Erythroblast (primary cell): ENCODE results near the gene DHX16.

Experiments
- DNase-seq, 2 experiments: peaks; one replicate each; lab custom pipeline; 2025; lab: John Stamatoyannopoulos, UW
- GATA1 ChIP-seq: IDR thresholded peaks from 2 replicates; pipeline ENCODE4 v1.6.1; 2011; ENCODE audit warnings: low read depth, mild to moderate bottlenecking, control low read depth, low read length, moderate library complexity
- POLR2A ChIP-seq: IDR thresholded peaks from 2 replicates; pipeline ENCODE4 v1.6.1; 2011; ENCODE audit warnings: mild to moderate bottlenecking, low read length

Gene DHX16

DNA sequence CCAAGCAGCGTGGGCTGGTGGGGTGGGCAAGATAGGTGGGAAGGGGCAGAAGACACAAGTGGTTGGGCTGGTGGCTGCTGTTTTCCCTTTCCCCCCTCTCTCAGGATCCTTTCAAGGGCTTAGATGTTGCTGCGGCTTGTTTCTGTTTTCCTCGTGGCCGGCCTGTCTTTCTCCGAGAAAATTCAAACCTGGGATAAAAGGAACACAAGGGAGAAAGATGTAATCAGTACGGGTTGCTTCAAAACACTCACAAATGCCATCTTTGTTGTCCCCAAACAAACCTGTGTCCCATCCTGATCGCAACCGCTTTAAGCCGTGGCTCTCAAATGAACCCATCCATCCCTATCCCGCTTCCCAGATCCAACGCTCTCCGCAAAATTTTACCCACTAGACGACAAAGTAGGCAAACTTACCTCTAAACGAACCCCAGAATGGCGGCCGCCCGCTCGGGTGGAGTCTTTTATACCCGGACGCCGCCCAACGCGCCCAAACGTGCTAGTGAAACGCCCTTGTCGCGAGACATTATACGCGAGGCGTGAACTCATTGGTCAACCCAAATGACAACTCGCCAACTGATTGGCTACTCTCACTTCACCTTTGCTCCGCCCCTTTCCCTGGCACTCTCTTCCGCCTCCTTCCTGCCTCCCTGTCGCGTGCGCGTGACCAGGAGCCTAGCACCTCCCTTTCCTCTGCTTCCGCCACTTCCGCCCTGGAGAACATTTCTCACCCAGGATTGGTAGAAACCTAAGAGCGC, 55.8 kb downstream of the DHX16 start, which contains the start of gene PPP1R10:
Gene PPP1R10 (minus strand): TSS at position 433 of the 754 bp plus-strand sequence. CDS start 7,299 bp downstream, outside the sequence.
- no peak for TF ChIP-seq GATA1
- peak; percentile 100 for TF ChIP-seq POLR2A
- DNase-seq = peak; percentile 100

DNA sequence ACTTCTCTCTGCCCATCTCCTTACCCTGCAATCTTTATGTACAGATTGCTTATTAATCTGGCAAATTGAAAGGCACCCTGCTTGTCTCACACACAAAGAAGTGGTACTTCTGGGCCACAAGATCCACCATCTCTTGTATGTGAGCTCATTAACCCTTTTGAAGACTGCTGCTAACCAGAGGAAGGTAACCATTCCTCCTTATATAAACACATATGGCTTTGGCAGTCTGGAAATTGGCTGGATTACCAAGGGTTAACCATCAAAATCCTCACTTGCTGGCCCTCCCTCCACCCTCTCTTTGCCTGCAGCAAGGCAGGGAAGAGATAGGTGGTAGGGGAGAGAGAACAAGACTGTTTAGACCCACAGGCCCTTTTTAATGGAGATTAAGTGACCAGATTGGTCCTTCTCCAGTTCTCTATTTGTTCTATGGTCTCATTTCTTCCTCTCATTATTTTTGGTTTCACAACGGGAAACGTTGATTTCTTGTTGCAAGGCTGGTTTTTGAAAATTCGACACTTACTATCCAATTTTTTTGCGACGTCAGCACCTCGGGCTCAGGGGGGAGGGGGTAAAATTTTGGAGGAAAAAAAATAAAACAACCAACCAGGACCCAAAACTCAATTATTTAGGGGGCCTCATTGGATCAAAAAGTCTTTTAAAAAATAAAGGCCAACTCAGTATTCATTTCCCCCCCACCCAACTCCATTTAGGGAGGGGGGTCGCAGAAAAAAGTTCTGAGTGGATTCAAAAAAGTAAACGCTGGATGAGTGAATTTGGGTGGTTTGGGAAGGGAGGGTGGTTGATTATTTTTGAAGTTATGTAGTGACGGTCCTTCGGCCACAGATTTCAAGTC, 56.6 kb downstream of the DHX16 start:
- no peak for TF ChIP-seq GATA1
- peak; percentile 85 for TF ChIP-seq POLR2A

DNA sequence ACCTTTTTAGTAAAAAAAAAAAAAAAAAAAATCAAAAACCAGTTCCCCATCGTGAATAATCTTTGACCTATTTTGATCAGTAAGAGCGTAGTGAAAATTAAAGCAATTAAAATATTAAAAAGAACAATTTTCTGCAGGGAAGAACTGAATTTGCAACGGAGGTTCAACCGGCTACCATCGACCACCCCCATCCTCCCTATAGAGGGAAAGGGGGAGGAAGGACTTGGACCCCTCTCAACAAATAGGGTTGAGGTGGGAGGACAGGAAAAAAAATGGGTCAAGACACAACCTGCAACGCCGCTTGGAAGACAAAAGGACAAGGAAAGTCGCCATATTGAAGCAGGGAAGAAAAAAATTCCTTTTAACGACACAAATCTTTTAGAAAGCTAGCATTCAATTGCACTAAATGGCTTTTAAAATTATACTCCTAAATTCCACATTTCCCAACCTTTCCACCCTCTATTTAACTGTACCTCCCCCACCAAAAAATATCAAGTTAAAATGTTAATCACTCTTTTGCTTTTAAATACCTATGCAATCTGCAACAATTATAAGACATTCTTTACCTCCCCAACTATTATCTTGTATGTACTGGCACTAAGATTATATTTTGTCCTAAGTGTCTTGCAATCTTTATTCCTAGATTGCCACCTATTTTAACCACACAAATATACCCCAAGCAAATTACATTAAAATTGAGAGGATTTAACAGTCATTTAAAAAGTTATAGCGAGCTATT, 57.4 kb downstream of the DHX16 start:
- DNase-seq = peak; percentile 83 to 88
- TF ChIP-seq GATA1 (no peak), POLR2A (no peak)

More for the DNA sequence above, 56.6 kb downstream of the DHX16 start:
- peak; percentile 85 to 86 for DNase-seq

DNA sequence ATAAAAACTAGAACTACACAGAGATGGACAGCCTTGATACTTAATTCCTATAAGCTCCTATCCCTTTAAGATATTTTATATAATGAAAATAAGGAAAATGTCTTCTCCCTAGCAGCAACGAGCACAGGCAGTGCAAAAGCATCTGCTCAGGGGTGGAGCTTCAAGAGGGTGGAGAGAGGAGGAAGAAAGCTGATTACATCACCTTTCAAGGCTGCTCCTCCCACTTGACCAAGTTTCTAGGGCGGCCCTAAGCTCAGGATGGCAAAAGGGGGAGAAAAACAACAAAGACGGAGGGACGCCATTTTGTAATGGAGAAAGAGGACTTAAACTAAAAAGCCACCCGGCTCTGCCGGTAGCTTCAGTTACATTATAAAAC, 58.0 kb downstream of the DHX16 start:
- TF ChIP-seq POLR2A (peak; percentile 69), GATA1 (no peak)
- peak; percentile 97 to 99 for DNase-seq

DNA sequence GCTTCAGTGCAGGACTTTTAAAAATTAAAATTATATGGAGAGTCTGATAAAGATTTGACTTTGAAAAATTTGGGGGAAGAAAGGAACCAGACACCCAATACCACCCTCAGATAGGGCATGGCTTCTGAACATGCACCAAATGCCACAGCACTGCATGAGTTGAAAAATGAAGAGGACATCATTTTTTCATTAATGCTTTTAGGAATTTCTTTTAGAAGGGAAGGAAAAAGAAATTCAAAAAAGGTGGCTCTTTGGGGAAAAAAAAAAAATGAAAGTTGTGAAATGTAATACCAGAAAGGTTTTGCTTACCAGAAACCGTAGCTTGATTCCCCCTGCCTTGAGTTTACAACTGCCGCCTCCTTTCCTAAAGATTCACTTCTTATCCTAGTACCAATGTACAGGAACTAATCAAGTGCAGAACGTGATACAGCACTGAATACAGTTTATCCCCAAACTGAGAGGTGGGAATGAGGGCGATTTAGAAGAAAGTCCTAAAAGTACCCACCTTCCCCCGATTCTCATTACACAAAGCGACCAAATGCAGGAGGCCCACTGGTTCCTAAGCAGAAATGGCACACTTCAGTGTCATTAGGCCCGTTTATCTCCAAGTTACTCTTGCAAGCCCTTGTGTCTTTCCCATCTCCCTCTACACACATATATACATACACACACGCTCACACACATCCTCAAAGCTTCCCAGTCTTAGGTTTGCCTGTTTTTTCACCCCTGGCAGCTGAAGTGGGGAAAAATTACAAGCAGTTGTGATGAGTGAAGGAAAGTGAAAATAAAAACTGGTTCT, 58.6 kb downstream of the DHX16 start:
- DNase-seq = peak; percentile 52 to 65
- TF ChIP-seq GATA1 (no peak), POLR2A (no peak)

DNA sequence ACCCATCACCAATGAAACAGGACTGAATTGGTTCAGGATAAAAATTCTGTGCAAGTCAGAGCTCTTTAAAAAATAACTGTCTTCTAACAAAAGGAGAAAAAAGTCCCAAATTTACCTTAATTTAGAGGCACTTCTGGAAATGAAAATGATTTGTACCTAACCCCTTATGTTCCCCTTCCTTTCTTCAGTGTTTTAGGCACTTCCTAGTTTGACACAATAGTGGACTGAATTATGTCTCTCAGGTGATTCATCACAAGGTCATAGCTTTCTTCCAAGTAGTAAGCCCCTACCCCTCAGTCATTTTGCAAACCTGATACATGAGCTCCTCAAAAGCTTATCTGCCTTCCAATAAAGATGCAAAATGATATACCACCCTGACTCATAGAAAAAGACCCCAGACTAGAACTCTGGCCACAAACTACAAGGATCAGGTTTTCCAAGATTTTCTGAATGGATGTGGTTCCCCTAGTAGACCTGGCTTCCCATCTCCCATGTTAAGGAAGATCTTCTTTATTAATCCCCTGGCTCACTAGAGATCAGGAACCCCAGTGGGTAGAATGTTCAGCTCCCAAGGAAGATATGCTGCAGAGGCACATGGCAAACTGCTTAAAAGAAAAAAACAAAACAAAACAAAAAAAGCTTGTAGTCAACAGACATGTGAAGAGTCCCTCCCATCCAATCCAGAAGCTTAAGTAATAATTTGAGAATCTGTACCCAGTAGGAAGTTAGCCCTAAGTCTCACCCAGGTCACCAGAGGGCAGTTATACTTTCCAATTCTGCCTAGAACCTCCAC, 59.4 kb downstream of the DHX16 start:
- peak; percentile 6 for TF ChIP-seq POLR2A
- no peak for TF ChIP-seq GATA1
- DNase-seq = no peak

DNA sequence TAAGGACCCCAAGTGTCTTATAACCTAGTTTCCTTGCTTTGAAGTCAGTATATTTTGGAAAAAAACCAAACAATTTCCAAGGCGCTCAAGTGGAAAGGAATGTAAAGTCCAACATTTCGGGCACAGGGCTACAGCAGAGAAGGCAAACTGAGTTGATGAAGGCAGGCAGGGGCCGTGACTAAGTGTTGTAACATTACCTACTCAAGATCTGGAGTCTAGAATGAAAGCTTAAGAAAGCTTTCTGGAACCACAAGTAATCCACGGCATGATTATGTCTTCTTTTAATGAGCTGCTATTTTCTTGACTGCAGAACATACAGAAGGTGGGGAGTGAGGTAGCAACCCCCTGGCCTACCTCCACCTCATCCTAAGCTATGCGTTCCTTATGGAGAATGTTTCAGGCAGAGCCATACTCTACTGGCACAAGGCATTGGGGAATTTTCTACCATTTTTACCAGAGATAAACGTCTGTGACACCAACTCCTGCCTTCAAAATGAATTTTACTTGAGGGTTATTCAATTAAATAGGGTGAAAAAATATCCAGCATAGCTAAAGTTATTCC, 60.0 kb downstream of the DHX16 start:
- no peak for DNase-seq
- TF ChIP-seq GATA1 (no peak), POLR2A (peak; percentile 64)

DNA sequence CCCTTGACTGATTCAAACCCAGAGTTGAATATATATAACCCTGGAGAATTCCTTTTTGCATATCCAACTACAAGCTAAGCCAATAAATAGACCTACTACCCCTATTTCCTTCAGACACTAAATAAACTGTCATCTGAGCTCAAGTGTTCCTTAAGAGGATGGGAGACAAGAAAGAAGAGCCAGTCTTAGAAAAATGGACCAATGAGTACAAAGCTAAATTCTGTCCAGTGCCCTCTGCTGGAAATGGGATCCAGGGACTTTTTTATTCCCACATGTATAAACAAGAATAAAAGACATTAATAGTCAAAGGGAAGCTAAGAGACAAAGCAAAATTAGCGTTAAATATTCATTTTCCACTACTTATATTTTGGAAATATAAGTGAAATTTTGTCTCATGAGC, 60.6 kb downstream of the DHX16 start:
- TF ChIP-seq GATA1 (no peak), POLR2A (peak; percentile 22)
- DNase-seq = no peak

DNA sequence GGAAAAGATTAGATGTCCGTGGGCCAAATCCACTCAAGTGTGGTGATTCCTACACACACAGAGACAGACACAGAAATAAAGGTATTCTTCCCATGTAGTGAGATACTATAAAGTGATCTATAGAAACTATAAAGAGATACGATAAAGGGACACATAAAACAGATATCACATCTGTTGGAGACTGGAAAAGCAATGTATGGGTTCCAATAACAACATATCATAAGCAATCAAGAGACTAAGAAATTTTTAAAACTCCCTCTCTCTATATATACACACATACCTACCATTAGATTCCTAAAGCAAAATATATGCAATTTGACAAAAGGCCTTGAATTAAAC, 61.0 kb downstream of the DHX16 start:
- no peak for DNase-seq
- no peak for TF ChIP-seq POLR2A
- no peak for TF ChIP-seq GATA1

DNA sequence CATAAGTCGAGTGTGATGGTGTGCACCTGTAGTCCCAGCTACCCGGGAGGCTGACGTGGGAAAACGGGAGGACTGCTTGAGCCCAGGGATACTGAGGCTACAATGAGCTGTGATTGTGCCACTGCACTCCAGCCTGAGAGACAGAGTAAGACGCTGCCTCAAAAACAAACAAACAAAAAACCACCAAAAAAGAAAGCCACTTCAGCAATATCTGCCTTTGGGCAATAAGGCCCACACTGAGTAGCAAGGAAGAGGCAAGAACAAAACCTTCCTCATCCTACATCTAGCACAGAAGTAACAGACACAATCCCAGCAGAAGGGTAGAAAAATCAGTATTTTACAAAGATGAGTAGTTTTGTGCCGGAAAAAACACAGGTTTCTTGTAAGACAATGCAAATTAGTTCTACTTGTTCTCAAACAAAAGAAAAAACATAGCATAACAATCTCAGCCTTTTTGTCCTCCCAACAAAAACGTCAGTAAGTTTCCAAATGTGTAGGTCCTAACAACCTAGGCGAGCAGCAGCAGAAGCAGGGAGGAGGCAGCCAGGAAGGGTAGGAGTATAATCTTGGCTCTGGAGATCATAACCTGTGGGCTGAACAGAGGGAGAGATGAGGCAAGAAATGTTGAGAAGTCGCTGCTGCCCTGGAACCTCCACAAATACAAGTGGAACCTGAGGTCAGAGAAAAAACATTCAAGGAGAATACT, 61.5 kb downstream of the DHX16 start:
- DNase-seq = no peak
- TF ChIP-seq POLR2A (no peak), GATA1 (no peak)

DNA sequence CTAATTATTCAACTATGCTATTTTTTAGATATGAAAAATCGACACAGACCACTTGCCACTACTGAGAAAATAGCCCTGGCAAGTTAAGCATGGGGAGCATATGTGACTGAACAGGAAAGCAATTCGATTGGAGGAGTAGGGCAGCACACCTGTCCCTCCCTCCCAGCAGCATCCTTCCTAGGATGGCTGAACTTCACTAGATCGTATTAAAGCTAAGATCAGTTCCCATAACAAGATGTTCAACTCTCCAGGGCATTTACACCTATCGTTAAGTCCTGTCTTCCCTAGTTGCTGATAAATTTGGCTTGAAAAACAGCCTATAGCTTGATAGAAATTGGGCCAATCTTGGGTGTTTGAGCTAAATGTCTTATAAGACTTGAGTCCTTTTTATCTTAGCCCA, 62.7 kb downstream of the DHX16 start:
- no peak for DNase-seq
- TF ChIP-seq POLR2A (peak; percentile 23), GATA1 (no peak)

DNA sequence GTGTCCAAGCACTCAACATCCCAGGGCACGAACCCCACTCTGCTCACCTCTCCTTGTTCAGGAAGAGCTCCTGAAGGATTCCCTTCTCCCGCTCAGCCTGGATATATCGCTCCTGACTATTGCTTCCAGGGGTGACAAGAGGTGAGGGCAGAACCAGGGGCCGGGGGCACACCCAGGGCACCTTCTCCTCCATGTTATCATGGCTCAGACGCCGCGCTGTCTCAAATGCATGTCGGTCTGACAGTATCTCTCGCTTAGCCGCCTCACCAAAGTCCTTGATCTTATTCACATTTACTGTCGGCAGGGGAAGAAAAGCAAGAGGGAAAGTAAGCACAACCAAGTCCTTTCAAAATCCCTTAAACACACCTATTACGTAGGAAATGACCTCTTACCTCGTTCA, 68.8 kb downstream of the DHX16 start:
- DNase-seq = no peak
- no peak for TF ChIP-seq GATA1
- no peak for TF ChIP-seq POLR2A
